Measurements from ENCODE around the gene PANK1.

PANK1 gene

DNA sequence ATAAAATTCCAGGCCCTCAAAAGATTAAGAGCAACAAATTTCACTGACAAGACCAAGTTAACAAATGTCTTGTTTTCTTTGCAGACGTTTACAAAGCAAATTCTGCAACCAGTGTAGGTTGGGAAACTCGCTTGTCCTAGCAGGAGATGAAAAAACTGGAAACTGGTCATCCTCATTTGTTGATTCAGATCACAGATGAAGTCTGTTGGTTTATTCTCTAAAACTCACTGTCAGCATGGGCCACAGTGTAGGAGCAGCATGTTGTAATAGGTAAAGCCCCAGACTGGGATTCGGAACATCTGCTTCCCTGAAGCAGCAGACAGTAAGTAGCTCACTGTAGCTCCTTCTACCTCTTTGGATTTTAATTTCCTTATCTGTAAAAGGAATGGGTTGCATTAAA lies 31.5 kb downstream of the PANK1 start:
- no peaks in the 10 kb centered on the region; the same call in 1 of the 2 replicates for H3K4me1 ChIP-seq (ENCODE audit: insufficient read depth, low read length)
- no peak overlapping the region for H3K27ac ChIP-seq (ENCODE audit: low read length)
- no peaks in the 10 kb centered on the region for H3K27me3 ChIP-seq (ENCODE audit: insufficient read depth, low read length)
- H3K36me3 ChIP-seq (ENCODE audit: insufficient read depth, low read depth, low read length): peaks cover 35% of the 10 kb centered on the region
- H3K4me3 ChIP-seq (ENCODE audit: low read length): no peak overlapping the region
- no peak overlapping the region for H3K9ac ChIP-seq (ENCODE audit: low read depth, low read length)
- H3K9me3 ChIP-seq (ENCODE audit: insufficient read depth, low read depth, low read length): no peaks in the 10 kb centered on the region

- H3K36me3 ChIP-seq (ENCODE audit: insufficient read depth, low read depth, low read length): peaks cover 51% of the 10 kb centered on the region
- H3K27me3 ChIP-seq (ENCODE audit: insufficient read depth, low read length): no peaks in the 10 kb centered on the region
- no peaks in the 10 kb centered on the region for H3K9me3 ChIP-seq (ENCODE audit: insufficient read depth, low read depth, low read length)
- no peak overlapping the region for H3K27ac ChIP-seq (ENCODE audit: low read length)
- no peak overlapping the region for H3K9ac ChIP-seq (ENCODE audit: low read depth, low read length)
- H3K4me3 ChIP-seq (ENCODE audit: low read length): no peak overlapping the region
- no peaks in the 10 kb centered on the region for H3K4me1 ChIP-seq (ENCODE audit: insufficient read depth, low read length)
Measured at GRCh38 chr10:89611282-89611681, 33.8 kb downstream of the PANK1 start.

- Histone ChIP-seq H3K4me3 (ENCODE audit: low read length) (no peak overlapping the region), H3K27me3 (ENCODE audit: insufficient read depth, low read length) (no peaks in the 10 kb centered on the region), H3K9me3 (ENCODE audit: insufficient read depth, low read depth, low read length) (no peaks in the 10 kb centered on the region), H3K36me3 (ENCODE audit: insufficient read depth, low read depth, low read length) (peaks cover 63% of the 10 kb centered on the region), H3K27ac (ENCODE audit: low read length) (no peak overlapping the region), H3K4me1 (ENCODE audit: insufficient read depth, low read length) (no peaks in the 10 kb centered on the region), H3K9ac (ENCODE audit: low read depth, low read length) (no peak overlapping the region)
Measured at GRCh38 chr10:89609833-89610346, 35.2 kb downstream of the PANK1 start.

- no peak overlapping the region for H3K4me3 ChIP-seq (ENCODE audit: low read length)
- H3K27ac ChIP-seq (ENCODE audit: low read length): no peak overlapping the region
- H3K9ac ChIP-seq (ENCODE audit: low read depth, low read length): no peak overlapping the region
- H3K27me3 ChIP-seq (ENCODE audit: insufficient read depth, low read length): no peaks in the 10 kb centered on the region
- H3K36me3 ChIP-seq (ENCODE audit: insufficient read depth, low read depth, low read length): peaks cover 66% of the 10 kb centered on the region
- no peaks in the 10 kb centered on the region for H3K4me1 ChIP-seq (ENCODE audit: insufficient read depth, low read length)
- H3K9me3 ChIP-seq (ENCODE audit: insufficient read depth, low read depth, low read length): no peaks in the 10 kb centered on the region
Measured at GRCh38 chr10:89604200-89604599, 40.8 kb downstream of the PANK1 start.

DNA sequence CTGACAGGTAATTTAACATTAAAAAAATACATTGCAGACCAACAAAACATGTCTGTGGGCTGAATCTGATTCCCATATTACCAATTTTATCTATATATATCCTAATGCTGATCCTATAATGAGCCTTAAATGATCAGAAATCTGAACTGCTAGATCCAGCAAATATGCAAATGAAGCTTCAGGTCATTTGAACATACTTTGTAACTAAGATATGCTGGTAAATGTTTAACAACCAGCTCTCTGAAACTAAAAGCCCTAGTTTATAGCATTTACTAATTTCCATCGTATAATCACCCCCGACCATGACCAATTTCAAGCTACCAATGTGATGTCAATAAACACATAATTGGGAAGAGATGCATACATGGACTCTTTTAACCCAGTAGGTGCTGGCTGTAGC lies 42.1 kb downstream of the PANK1 start:
- Histone ChIP-seq H3K4me1 (ENCODE audit: insufficient read depth, low read length) (no peaks in the 10 kb centered on the region), H3K27ac (ENCODE audit: low read length) (no peak overlapping the region), H3K9me3 (ENCODE audit: insufficient read depth, low read depth, low read length) (no peaks in the 10 kb centered on the region), H3K4me3 (ENCODE audit: low read length) (no peak overlapping the region), H3K36me3 (ENCODE audit: insufficient read depth, low read depth, low read length) (peaks cover 72% of the 10 kb centered on the region), H3K9ac (ENCODE audit: low read depth, low read length) (no peak overlapping the region), H3K27me3 (ENCODE audit: insufficient read depth, low read length) (no peaks in the 10 kb centered on the region)

- H3K4me1 ChIP-seq (ENCODE audit: insufficient read depth, low read length): no peaks in the 10 kb centered on the region
- H3K27ac ChIP-seq (ENCODE audit: low read length): no peak overlapping the region
- no peak overlapping the region for H3K4me3 ChIP-seq (ENCODE audit: low read length)
- no peaks in the 10 kb centered on the region for H3K27me3 ChIP-seq (ENCODE audit: insufficient read depth, low read length)
- no peaks in the 10 kb centered on the region for H3K9me3 ChIP-seq (ENCODE audit: insufficient read depth, low read depth, low read length)
- H3K9ac ChIP-seq (ENCODE audit: low read depth, low read length): no peak overlapping the region
- peaks cover 73% of the 10 kb centered on the region for H3K36me3 ChIP-seq (ENCODE audit: insufficient read depth, low read depth, low read length)
Measured at GRCh38 chr10:89601728-89602361, 43.2 kb downstream of the PANK1 start.

DNA sequence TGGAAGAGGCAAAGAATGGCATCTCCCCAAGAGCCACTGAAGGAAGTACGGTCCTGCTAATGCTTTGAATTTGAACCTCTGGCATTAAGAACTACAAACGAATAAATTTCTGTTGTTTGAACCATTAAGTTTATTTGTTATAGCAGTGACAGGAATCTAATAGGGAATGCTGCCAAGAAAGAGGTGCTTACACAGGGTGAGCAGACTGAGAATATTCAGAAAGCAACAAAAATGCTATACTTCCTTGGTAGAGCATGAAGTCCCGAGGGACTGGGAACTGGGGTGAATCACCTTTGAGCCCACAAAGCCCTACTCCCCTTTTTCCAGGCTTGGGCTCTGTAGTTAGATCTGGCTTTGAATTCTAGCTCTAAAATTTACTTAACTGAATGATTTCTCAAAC lies 45.0 kb downstream of the PANK1 start:
- Histone ChIP-seq H3K27ac (ENCODE audit: low read length) (no peak overlapping the region), H3K4me1 (ENCODE audit: insufficient read depth, low read length) (no peaks in the 10 kb centered on the region), H3K9ac (ENCODE audit: low read depth, low read length) (no peak overlapping the region), H3K9me3 (ENCODE audit: insufficient read depth, low read depth, low read length) (no peaks in the 10 kb centered on the region), H3K27me3 (ENCODE audit: insufficient read depth, low read length) (no peaks in the 10 kb centered on the region), H3K4me3 (ENCODE audit: low read length) (no peak overlapping the region), H3K36me3 (ENCODE audit: insufficient read depth, low read depth, low read length) (peaks cover 67% of the 10 kb centered on the region)

GRCh38 chr10:89593043-89593442 lies 52.0 kb downstream of the PANK1 start:
- H3K27me3 ChIP-seq (ENCODE audit: insufficient read depth, low read length): no peaks in the 10 kb centered on the region
- no peak overlapping the region for H3K9ac ChIP-seq (ENCODE audit: low read depth, low read length)
- no peaks in the 10 kb centered on the region for H3K4me1 ChIP-seq (ENCODE audit: insufficient read depth, low read length)
- no peak overlapping the region for H3K27ac ChIP-seq (ENCODE audit: low read length)
- H3K36me3 ChIP-seq (ENCODE audit: insufficient read depth, low read depth, low read length): peaks cover 79% of the 10 kb centered on the region
- H3K9me3 ChIP-seq (ENCODE audit: insufficient read depth, low read depth, low read length): no peaks in the 10 kb centered on the region
- H3K4me3 ChIP-seq (ENCODE audit: low read length): no peak overlapping the region

DNA sequence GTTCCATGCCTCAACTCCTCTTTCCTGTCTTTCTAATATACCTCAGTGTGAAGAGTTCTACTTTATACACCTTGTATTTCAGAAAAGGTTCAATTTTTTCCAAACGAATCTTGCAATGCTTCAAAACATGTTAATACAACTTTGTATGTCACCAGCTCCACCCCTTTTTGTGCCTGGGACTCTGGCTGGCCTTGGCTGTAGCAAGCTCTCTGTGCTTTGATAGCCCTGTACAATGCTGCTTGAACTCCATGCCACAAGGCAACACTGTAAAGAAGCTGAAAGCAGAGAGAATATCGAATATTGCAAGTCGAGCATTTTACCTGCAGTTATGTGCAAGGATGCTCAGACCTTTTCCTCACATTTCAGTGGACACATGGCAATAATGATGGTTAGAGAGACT lies 52.5 kb downstream of the PANK1 start:
- H3K36me3 ChIP-seq (ENCODE audit: insufficient read depth, low read depth, low read length): peaks cover 79% of the 10 kb centered on the region
- no peak overlapping the region for H3K9ac ChIP-seq (ENCODE audit: low read depth, low read length)
- no peaks in the 10 kb centered on the region for H3K9me3 ChIP-seq (ENCODE audit: insufficient read depth, low read depth, low read length)
- no peak overlapping the region for H3K4me3 ChIP-seq (ENCODE audit: low read length)
- H3K27me3 ChIP-seq (ENCODE audit: insufficient read depth, low read length): no peaks in the 10 kb centered on the region
- no peaks in the 10 kb centered on the region for H3K4me1 ChIP-seq (ENCODE audit: insufficient read depth, low read length)
- H3K27ac ChIP-seq (ENCODE audit: low read length): no peak overlapping the region

DNA sequence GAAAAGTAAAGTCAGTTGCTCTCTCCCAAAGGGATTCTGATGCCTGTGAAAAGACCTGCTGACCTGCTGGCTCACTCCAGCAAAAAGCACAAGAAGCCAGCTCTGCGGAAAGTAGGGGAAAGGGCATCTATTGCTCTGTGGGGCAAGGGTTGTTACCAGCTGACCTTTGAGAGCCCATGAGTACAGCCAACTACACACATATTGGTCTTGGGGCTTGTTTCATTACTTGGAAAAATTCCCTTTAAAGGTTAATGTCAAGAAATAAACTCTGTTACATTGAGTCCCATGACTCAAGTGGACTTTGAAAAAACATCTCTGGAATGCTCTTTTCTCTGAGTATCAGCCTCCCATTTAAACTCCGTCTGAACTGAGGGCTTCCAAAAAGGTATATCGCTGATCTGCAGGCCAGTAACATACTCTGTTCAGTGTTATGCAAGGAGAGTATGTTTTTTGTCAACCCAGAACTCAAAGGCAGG lies 53.2 kb downstream of the PANK1 start:
- Histone ChIP-seq H3K4me3 (ENCODE audit: low read length) (no peak overlapping the region), H3K27ac (ENCODE audit: low read length) (no peak overlapping the region), H3K36me3 (ENCODE audit: insufficient read depth, low read depth, low read length) (peaks cover 78% of the 10 kb centered on the region), H3K9me3 (ENCODE audit: insufficient read depth, low read depth, low read length) (no peaks in the 10 kb centered on the region), H3K9ac (ENCODE audit: low read depth, low read length) (no peak overlapping the region), H3K27me3 (ENCODE audit: insufficient read depth, low read length) (no peaks in the 10 kb centered on the region), H3K4me1 (ENCODE audit: insufficient read depth, low read length) (no peaks in the 10 kb centered on the region)

DNA sequence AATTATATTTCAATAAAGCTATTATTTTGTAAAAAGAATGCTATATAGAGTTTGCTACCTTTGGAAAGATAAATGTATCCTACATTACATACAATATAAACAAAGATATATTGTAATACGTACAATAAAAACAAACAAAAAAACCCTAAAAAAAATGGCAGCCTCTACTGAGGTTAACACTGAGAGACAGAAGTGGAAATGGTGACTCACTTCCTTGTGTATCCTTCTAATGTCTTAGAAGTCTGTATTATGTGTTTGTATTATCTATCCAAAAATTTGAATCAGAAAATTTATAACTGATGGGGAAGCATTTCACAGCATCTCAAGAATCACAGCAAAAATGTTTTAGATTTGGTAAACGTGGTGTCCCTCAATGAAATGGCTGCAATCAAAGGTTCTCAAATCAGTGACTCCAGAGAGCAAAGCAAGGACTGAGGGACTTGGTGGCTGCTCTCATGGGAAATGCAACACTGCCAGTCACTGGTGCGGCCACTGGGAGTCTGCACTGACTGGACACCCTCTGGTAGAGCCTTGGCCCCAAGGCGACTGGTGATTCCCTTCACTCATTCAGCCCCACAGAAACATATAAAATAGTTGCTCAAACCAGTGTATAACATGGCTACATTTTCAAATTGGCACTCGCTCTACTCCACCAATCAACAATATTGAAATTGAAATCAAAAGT lies 53.8 kb downstream of the PANK1 start:
- no peak overlapping the region for H3K9ac ChIP-seq (ENCODE audit: low read depth, low read length)
- no peaks in the 10 kb centered on the region for H3K4me1 ChIP-seq (ENCODE audit: insufficient read depth, low read length)
- H3K36me3 ChIP-seq (ENCODE audit: insufficient read depth, low read depth, low read length): peaks cover 72% of the 10 kb centered on the region
- no peaks in the 10 kb centered on the region for H3K27me3 ChIP-seq (ENCODE audit: insufficient read depth, low read length)
- no peak overlapping the region for H3K4me3 ChIP-seq (ENCODE audit: low read length)
- no peaks in the 10 kb centered on the region for H3K9me3 ChIP-seq (ENCODE audit: insufficient read depth, low read depth, low read length)
- H3K27ac ChIP-seq (ENCODE audit: low read length): no peak overlapping the region

- peaks cover 75% of the 10 kb centered on the region for H3K36me3 ChIP-seq (ENCODE audit: insufficient read depth, low read depth, low read length)
- H3K4me3 ChIP-seq (ENCODE audit: low read length): no peak overlapping the region
Measured at GRCh38 chr10:89590326-89590725, 54.7 kb downstream of the PANK1 start.

More at GRCh38 chr10:89590326-89590725, 54.7 kb downstream of the PANK1 start:
- H3K27me3 ChIP-seq (ENCODE audit: insufficient read depth, low read length): no peaks in the 10 kb centered on the region
- no peaks in the 10 kb centered on the region for H3K9me3 ChIP-seq (ENCODE audit: insufficient read depth, low read depth, low read length)
- no peak overlapping the region for H3K9ac ChIP-seq (ENCODE audit: low read depth, low read length)
- H3K4me1 ChIP-seq (ENCODE audit: insufficient read depth, low read length): no peaks in the 10 kb centered on the region
- H3K27ac ChIP-seq (ENCODE audit: low read length): no peak overlapping the region

All from iPS-20b (cell line).